ENCODE measurements around the gene ANO3. TPM values are rescaled to one million over a fixed set of nuclear protein-coding genes. Genes with fewer than 3 reads are reported as not detected.

Gene ANO3
- total RNA-seq, 1 donor from 2014 or later = not detected

- no peak overlapping the region for H3K27ac ChIP-seq
- H3K36me3 ChIP-seq = no peaks in the 10 kb centered on the region
- H3K9me3 ChIP-seq = no peaks in the 10 kb centered on the region
- H3K27me3 ChIP-seq = no peaks in the 10 kb centered on the region
- H3K4me1 ChIP-seq = no peaks in the 10 kb centered on the region
- intact Hi-C loops (cut with DNase I) = no loop called here
- no peak for TF ChIP-seq POLR2A (IDR thresholded peaks at IDR 0.05)
- no peak for TF ChIP-seq POLR2AphosphoS5 (IDR thresholded peaks at IDR 0.05; ENCODE audit: insufficient read depth in 1 of 2, low read depth in 1 of 2)
- no peak for TF ChIP-seq CTCF (IDR thresholded peaks at IDR 0.05)
- DNase-seq (ENCODE audit: extremely low spot score in 2 of 2) = no peak
- H3K4me3 ChIP-seq = no peak overlapping the region
These were observed 371.7 kb downstream of the ANO3 start for GRCh38 chr11:26703411-26704191.

GRCh38 chr11:26704249-26704648 is 372.3 kb downstream of the ANO3 start:
- TF ChIP-seq POLR2A (IDR thresholded peaks at IDR 0.05) (no peak), POLR2AphosphoS5 (IDR thresholded peaks at IDR 0.05; ENCODE audit: insufficient read depth in 1 of 2, low read depth in 1 of 2) (no peak), CTCF (IDR thresholded peaks at IDR 0.05) (no peak)
- intact Hi-C loops (cut with DNase I) = no loop called here
- H3K27me3 ChIP-seq = no peaks in the 10 kb centered on the region
- no peaks in the 10 kb centered on the region for H3K9me3 ChIP-seq
- no peak overlapping the region for H3K4me3 ChIP-seq
- H3K27ac ChIP-seq = no peak overlapping the region
- no peaks in the 10 kb centered on the region for H3K36me3 ChIP-seq
- DNase-seq (ENCODE audit: extremely low spot score in 2 of 2) = no peak
- H3K4me1 ChIP-seq = no peaks in the 10 kb centered on the region

- intact Hi-C loops (cut with DNase I) = no loop called here
- Histone ChIP-seq H3K9me3 (no peaks in the 10 kb centered on the region), H3K4me3 (no peak overlapping the region), H3K27me3 (no peaks in the 10 kb centered on the region), H3K4me1 (no peaks in the 10 kb centered on the region), H3K27ac (no peak overlapping the region), H3K36me3 (no peaks in the 10 kb centered on the region)
- no peak for TF ChIP-seq POLR2AphosphoS5 (IDR thresholded peaks at IDR 0.05; ENCODE audit: insufficient read depth in 1 of 2, low read depth in 1 of 2)
- TF ChIP-seq CTCF (IDR thresholded peaks at IDR 0.05) = no peak
- TF ChIP-seq POLR2A (IDR thresholded peaks at IDR 0.05) = no peak
- no peak for DNase-seq (ENCODE audit: extremely low spot score in 2 of 2)
These were observed 374.3 kb downstream of the ANO3 start for GRCh38 chr11:26706181-26706580.

GRCh38 chr11:26708736-26709456 is 377.0 kb downstream of the ANO3 start:
- no peak overlapping the region for H3K4me3 ChIP-seq
- no peak for TF ChIP-seq POLR2AphosphoS5 (IDR thresholded peaks at IDR 0.05; ENCODE audit: insufficient read depth in 1 of 2, low read depth in 1 of 2)
- H3K9me3 ChIP-seq = no peaks in the 10 kb centered on the region
- H3K27ac ChIP-seq = no peak overlapping the region
- H3K4me1 ChIP-seq = no peaks in the 10 kb centered on the region
- no peak for DNase-seq (ENCODE audit: extremely low spot score in 2 of 2)
- intact Hi-C loops (cut with DNase I) = no loop called here
- no peaks in the 10 kb centered on the region for H3K27me3 ChIP-seq
- H3K36me3 ChIP-seq = no peaks in the 10 kb centered on the region

- H3K36me3 ChIP-seq = no peaks in the 10 kb centered on the region
- H3K9me3 ChIP-seq = no peaks in the 10 kb centered on the region
- no peak for DNase-seq (ENCODE audit: extremely low spot score in 2 of 2)
- no peak overlapping the region for H3K27ac ChIP-seq
- H3K4me3 ChIP-seq = no peak overlapping the region
- no peaks in the 10 kb centered on the region for H3K27me3 ChIP-seq
- no peaks in the 10 kb centered on the region for H3K4me1 ChIP-seq
- intact Hi-C loops (cut with DNase I) = no loop called here
- TF ChIP-seq CTCF (IDR thresholded peaks at IDR 0.05) = no peak
- no peak for TF ChIP-seq POLR2AphosphoS5 (IDR thresholded peaks at IDR 0.05; ENCODE audit: insufficient read depth in 1 of 2, low read depth in 1 of 2)
These were observed 378.6 kb downstream of the ANO3 start for GRCh38 chr11:26710489-26710888.

Data from vagina (tissue), 2 donors.